ES-I3 (cell line): Measurements from ENCODE around the gene STXBP6.
"Not testable (repeated sequence)": the region's sequence is repeated elsewhere in the genome, so short reads cannot be mapped to it uniquely, and the experiment has no call there.

Source experiments
- H3K36me3 ChIP-seq: 2 replicates; pipeline ENCODE4 v1.6.1; 2013; ENCODE audit warnings: mild to moderate bottlenecking, low read length, control low read depth, moderate library complexity; ENCODE audit not compliant: insufficient read depth
- H3K4me1 ChIP-seq: 2 replicates; pipeline ENCODE4 v1.6.1; 2013; ENCODE audit warnings: mild to moderate bottlenecking, control low read depth, low read length; ENCODE audit not compliant: insufficient read depth
- H3K9ac ChIP-seq: 2 replicates; pipeline ENCODE4 v1.6.1; 2013; ENCODE audit warnings: low read depth, mild to moderate bottlenecking, low read length, moderate library complexity
- H3K9me3 ChIP-seq: 2 replicates; pipeline ENCODE4 v1.6.1; 2013; ENCODE audit warnings: mild to moderate bottlenecking, low read length, moderate library complexity; ENCODE audit not compliant: control insufficient read depth, insufficient read depth

STXBP6 gene

GRCh38 chr14:24846261-24846660 lies 203.7 kb downstream of the STXBP6 start:
- H3K36me3 ChIP-seq = no peaks in the 10 kb centered on the region
- H3K9me3 ChIP-seq = no peaks in the 10 kb centered on the region
- no peak overlapping the region for H3K9ac ChIP-seq
- peaks cover 8% of the 10 kb centered on the region; the same call in 1 of the 2 replicates for H3K4me1 ChIP-seq

- Histone ChIP-seq H3K9ac (no peak overlapping the region), H3K36me3 (no peaks in the 10 kb centered on the region), H3K4me1 (peaks cover 8% of the 10 kb centered on the region; the same call in 1 of the 2 replicates), H3K9me3 (no peaks in the 10 kb centered on the region)
These were observed 204.1 kb downstream of the STXBP6 start for GRCh38 chr14:24845851-24846250.

GRCh38 chr14:24844011-24844410 lies 205.9 kb downstream of the STXBP6 start:
- H3K9ac ChIP-seq = no peak overlapping the region
- no peaks in the 10 kb centered on the region; the same call in 1 of the 2 replicates for H3K4me1 ChIP-seq
- H3K36me3 ChIP-seq = no peaks in the 10 kb centered on the region
- H3K9me3 ChIP-seq = no peaks in the 10 kb centered on the region

GRCh38 chr14:24843494-24843893 lies 206.5 kb downstream of the STXBP6 start:
- H3K9me3 ChIP-seq = no peaks in the 10 kb centered on the region
- H3K4me1 ChIP-seq = no peaks in the 10 kb centered on the region; the same call in 1 of the 2 replicates
- H3K36me3 ChIP-seq = no peaks in the 10 kb centered on the region
- H3K9ac ChIP-seq = no peak overlapping the region

- Histone ChIP-seq H3K9ac (no peak overlapping the region), H3K36me3 (no peaks in the 10 kb centered on the region), H3K4me1 (no peaks in the 10 kb centered on the region; the same call in 1 of the 2 replicates), H3K9me3 (no peaks in the 10 kb centered on the region)
These were observed 209.6 kb downstream of the STXBP6 start for GRCh38 chr14:24840204-24840893.

- H3K4me1 ChIP-seq = no peaks in the 10 kb centered on the region; the same call in 1 of the 2 replicates
These were observed 210.2 kb downstream of the STXBP6 start for GRCh38 chr14:24839617-24840203.

GRCh38 chr14:24838945-24839616 lies 210.9 kb downstream of the STXBP6 start:
- Histone ChIP-seq H3K4me1 (no peaks in the 10 kb centered on the region; the same call in 1 of the 2 replicates), H3K9ac (no peak overlapping the region), H3K9me3 (no peaks in the 10 kb centered on the region), H3K36me3 (no peaks in the 10 kb centered on the region)

More at GRCh38 chr14:24839617-24840203, 210.2 kb downstream of the STXBP6 start:
- H3K36me3 ChIP-seq = no peaks in the 10 kb centered on the region
- H3K9ac ChIP-seq = no peak overlapping the region
- no peaks in the 10 kb centered on the region for H3K9me3 ChIP-seq

GRCh38 chr14:24837280-24838046 lies 212.5 kb downstream of the STXBP6 start:
- Histone ChIP-seq H3K9ac (no peak overlapping the region), H3K9me3 (no peaks in the 10 kb centered on the region), H3K36me3 (no peaks in the 10 kb centered on the region), H3K4me1 (no peaks in the 10 kb centered on the region; the same call in 1 of the 2 replicates)

- not testable (repeated sequence) for H3K9ac ChIP-seq, H3K9me3 ChIP-seq, H3K36me3 ChIP-seq, H3K4me1 ChIP-seq
These were observed 213.6 kb downstream of the STXBP6 start for GRCh38 chr14:24836324-24836723.

GRCh38 chr14:24834956-24835355 lies 215.0 kb downstream of the STXBP6 start:
- H3K9me3 ChIP-seq = no peaks in the 10 kb centered on the region
- H3K36me3 ChIP-seq = no peaks in the 10 kb centered on the region
- H3K9ac ChIP-seq = no peak overlapping the region
- H3K4me1 ChIP-seq = no peaks in the 10 kb centered on the region

GRCh38 chr14:24833385-24833784 lies 216.6 kb downstream of the STXBP6 start:
- Histone ChIP-seq H3K9ac (no peak overlapping the region), H3K9me3 (no peaks in the 10 kb centered on the region), H3K4me1 (no peaks in the 10 kb centered on the region), H3K36me3 (no peaks in the 10 kb centered on the region)

GRCh38 chr14:24831677-24832076 lies 218.3 kb downstream of the STXBP6 start:
- no peak overlapping the region for H3K9ac ChIP-seq
- no peaks in the 10 kb centered on the region for H3K4me1 ChIP-seq
- no peaks in the 10 kb centered on the region for H3K36me3 ChIP-seq
- no peaks in the 10 kb centered on the region; the same call in 1 of the 2 replicates for H3K9me3 ChIP-seq

GRCh38 chr14:24829862-24830261 lies 220.1 kb downstream of the STXBP6 start:
- H3K4me1 ChIP-seq = no peaks in the 10 kb centered on the region
- H3K36me3 ChIP-seq = 0 out of 2 replicates have a peak, but pooled peaks cover 4% of the 10 kb centered on the region
- no peaks in the 10 kb centered on the region; the same call in 1 of the 2 replicates for H3K9me3 ChIP-seq
- no peak overlapping the region for H3K9ac ChIP-seq

- Histone ChIP-seq H3K36me3 (0 out of 2 replicates have a peak, but pooled peaks cover 4% of the 10 kb centered on the region), H3K9me3 (no peaks in the 10 kb centered on the region; the same call in 1 of the 2 replicates), H3K9ac (no peak overlapping the region), H3K4me1 (no peaks in the 10 kb centered on the region)
These were observed 221.5 kb downstream of the STXBP6 start for GRCh38 chr14:24828486-24828885.
